T-cell (primary cell): ENCODE results near the gene KLRC3. TPM values are rescaled to one million over a fixed set of nuclear protein-coding genes. Genes with fewer than 3 reads are reported as not detected.
"Not testable (repeated sequence)": the region's sequence is repeated elsewhere in the genome, so short reads cannot be mapped to it uniquely, and the experiment has no call there.

Experiments used
- ATAC-seq, 4 experiments: fragments of 200-7000 bp in 3 of 4; fragments of 150-1000 bp in 1 of 4; cut with Tn5 transposase; replicated peaks in 1 of 4; 1 replicate in 3 of 4; 2 replicates in 1 of 4; pipeline ENCODE4 v1.10.0; 2021; ENCODE audit warnings: moderate library complexity in 3 of 4, mild to moderate bottlenecking in 2 of 4, moderate number of reproducible peaks in 1 of 4
- CTCF ChIA-PET, 2 donors: fragments of 300-600 bp; sonication (Branson Sonifier 250); formaldehyde crosslinking; loops; one replicate each; lab custom pipeline; 2022; ENCODE audit warnings: antibody characterized with exemption in 2 of 2; lab: Charles Lee
- POLR2A ChIA-PET, 2 donors: fragments of 300-600 bp; sonication (Branson Sonifier 250); formaldehyde crosslinking; loops; one replicate each; lab custom pipeline; 2022; ENCODE audit warnings: antibody characterized with exemption in 2 of 2; lab: Charles Lee
- DNase-seq, 35 experiments: peaks; one replicate each; pipeline versions ENCODE4 v3.0.0 to v3.0.0-alpha.2; 2013 to 2023
- H3K27ac ChIP-seq: one replicate; pipeline ENCODE4 v1.5.1; 2013; ENCODE audit warnings: low read length
- H3K27me3 ChIP-seq, 2 experiments: replicated peaks in 1 of 2; 1 replicate in 1 of 2; 2 replicates in 1 of 2; pipeline versions ENCODE4 v1.6.1 to v1.7.0; 2013; ENCODE audit warnings: low read length in 1 of 2, mixed read lengths in 1 of 2; ENCODE audit not compliant: control insufficient read depth in 2 of 2, insufficient read depth in 2 of 2; ENCODE audit errors: extremely low read depth in 1 of 2
- H3K36me3 ChIP-seq, 2 donors: 1 replicate in 1 of 2; 2 replicates in 1 of 2; pipeline versions ENCODE4 v1.6.1 to v1.7.0; 2013; ENCODE audit warnings: low read length in 1 of 2; ENCODE audit not compliant: control insufficient read depth in 2 of 2, insufficient read depth in 1 of 2; ENCODE audit errors: extremely low read depth in 1 of 2
- H3K4me1 ChIP-seq, 2 experiments: 1 replicate in 1 of 2; 2 replicates in 1 of 2; pipeline versions ENCODE4 v1.6.1 to v1.7.0; 2013; ENCODE audit warnings: low read length in 2 of 2, mixed read lengths in 1 of 2; ENCODE audit not compliant: insufficient read depth in 2 of 2, control insufficient read depth in 1 of 2; ENCODE audit errors: extremely low read depth in 1 of 2
- H3K4me3 ChIP-seq, 2 donors: 1 replicate in 1 of 2; 2 replicates in 1 of 2; pipeline versions ENCODE4 v1.5.1 to v1.7.0; 2013; ENCODE audit warnings: mild to moderate bottlenecking in 2 of 2, low read length in 1 of 2, moderate library complexity in 1 of 2; ENCODE audit not compliant: control insufficient read depth in 1 of 2; ENCODE audit errors: extremely low read depth in 1 of 2
- H3K9me3 ChIP-seq: 2 replicates; pipeline ENCODE4 v1.7.0; 2013
- H3K27ac Mint-ChIP-seq, 2 donors: one replicate each; pipeline ENCODE4 v1.8.0; 2020 to 2021; ENCODE audit warnings: mild to moderate bottlenecking in 2 of 2, mixed read lengths in 2 of 2
- H3K27me3 Mint-ChIP-seq, 2 donors: one replicate each; pipeline ENCODE4 v1.8.0; 2021 to 2022; ENCODE audit warnings: mixed read lengths in 2 of 2
- H3K36me3 Mint-ChIP-seq: one replicate; pipeline ENCODE4 v1.8.0; 2021; ENCODE audit warnings: mixed read lengths
- H3K4me1 Mint-ChIP-seq, 3 donors: one replicate each; pipeline ENCODE4 v1.8.0; 2020 to 2022; ENCODE audit warnings: mixed read lengths in 3 of 3, mild to moderate bottlenecking in 1 of 3
- H3K4me3 Mint-ChIP-seq, 3 donors: one replicate each; pipeline ENCODE4 v1.8.0; 2020 to 2022; ENCODE audit warnings: mild to moderate bottlenecking in 3 of 3, mixed read lengths in 3 of 3, moderate library complexity in 3 of 3
- H3K9me3 Mint-ChIP-seq, 3 donors: one replicate each; pipeline ENCODE4 v1.8.0; 2020 to 2022; ENCODE audit warnings: mixed read lengths in 3 of 3
- WGBS: methylation state at CpG from one replicate; pipeline ENCODE4 v1.1.5; 2013; ENCODE audit warnings: missing lambda C conversion rate; ENCODE audit not compliant: insufficient coverage; 5-methylcytosine and 5-hydroxymethylcytosine counted together
- total RNA-seq, 35 experiments: library from RNA in 6 of 35; stranded (reverse) in 6 of 35; fragments of 120-200 nt in 1 of 35; gene quantifications; one replicate each; pipeline versions ENCODE4 v1.2.1 to v1.2.4 and lab custom pipeline; 2013 to 2026

The KLRC3 gene
- total RNA-seq, 5 donors from 2014 or later (not counting 1 experiment from before 2014, with no cell fraction given): 1.3 to 9.9 (median 1.6) TPM

DNA sequence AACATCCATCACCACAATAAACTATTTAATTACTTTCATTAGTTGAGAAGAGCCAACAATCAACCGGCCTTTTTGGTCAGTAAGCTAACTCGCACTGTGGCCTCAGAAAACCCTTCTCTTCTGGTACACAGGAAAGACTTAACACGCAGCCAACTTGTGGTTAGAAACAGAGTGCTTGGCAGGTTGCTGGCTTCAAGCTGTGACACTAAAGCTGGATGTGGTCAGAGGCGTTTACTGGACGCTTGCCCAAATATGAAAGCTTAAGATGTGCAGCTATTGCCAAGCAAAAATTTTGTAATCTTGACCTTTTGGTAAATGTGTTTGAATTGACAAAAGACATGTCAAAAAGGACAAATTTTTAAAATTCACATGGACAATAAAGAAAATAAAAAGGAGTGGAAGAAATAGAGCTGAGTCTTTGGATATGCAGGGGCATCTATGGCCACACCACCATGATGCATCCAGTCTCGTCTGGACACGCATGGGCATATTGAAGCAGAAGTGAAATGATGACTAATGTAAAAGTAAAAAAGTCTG is 27.9 kb downstream of the KLRC3 start:
- WGBS: 27% methylated on average over 2 of the region's 7 CpGs
- Histone ChIP-seq H3K36me3 (no peaks in the 10 kb centered on the region), H3K9me3 (no peaks in the 10 kb centered on the region), H3K4me1 (peaks cover 21 to 37% of the 10 kb centered on the region in 2 experiments), H3K27me3 (no peaks in the 10 kb centered on the region), H3K27ac (peak overlapping the region; percentile 68), H3K4me3 (no peak overlapping the region)
- peaks cover 3% of the 10 kb centered on the region for H3K36me3 Mint-ChIP-seq
- H3K27ac Mint-ChIP-seq: peak overlapping the region; percentile 77 to 83
- peaks cover 8 to 11% of the 10 kb centered on the region in 2 donors for H3K27me3 Mint-ChIP-seq
- ATAC-seq (peak in 2 of 4 experiments; percentile 40 to 60), DNase-seq (peak in 6 of 35 experiments; percentile 21 to 66 (median 36))
- CTCF ChIA-PET: interaction anchor here in 1 of 2 donors (0.9 to 1.4 kb wide), 3 partner anchors 10 to 84 kb away, joined by 3 read pairs; partner anchors contain the start of gene KLRC4
- peaks cover 20 to 44% (median 36%) of the 10 kb centered on the region in 3 donors for H3K4me1 Mint-ChIP-seq
- H3K9me3 Mint-ChIP-seq: no peaks in the 10 kb centered on the region
- POLR2A ChIA-PET: interaction anchor here (0.6 to 1.5 kb wide), 2 partner anchors 178 to 180 kb away, joined by 3 to 5 read pairs; partner anchors contain the start of gene GABARAPL1 (in 1 of the 2)
- peak overlapping the region in 2 of 3 donors; percentile 27 to 51 for H3K4me3 Mint-ChIP-seq

DNA sequence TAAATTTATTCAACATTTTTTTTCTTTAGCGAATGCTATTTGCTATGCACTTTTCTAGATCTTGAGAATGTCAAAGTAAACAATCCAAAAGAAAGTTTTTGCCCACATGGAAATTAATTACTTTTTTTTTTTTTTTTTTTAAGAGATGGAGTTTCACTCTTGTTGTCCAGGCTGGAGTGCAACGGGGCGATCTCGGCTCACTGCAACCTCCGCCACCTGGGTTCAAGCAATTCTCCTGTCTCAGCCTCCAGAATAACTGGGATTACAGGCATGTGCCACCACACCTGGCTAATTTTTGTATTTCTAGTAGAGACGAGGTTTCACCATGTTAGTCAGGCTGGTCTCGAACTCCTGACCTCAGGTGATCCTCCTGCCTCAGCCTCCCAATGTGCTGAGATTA is 29.4 kb downstream of the KLRC3 start:
- not testable (repeated sequence) for H3K36me3 Mint-ChIP-seq, DNase-seq, H3K9me3 ChIP-seq, H3K4me3 ChIP-seq, H3K27me3 ChIP-seq, H3K36me3 ChIP-seq, ATAC-seq, H3K9me3 Mint-ChIP-seq, H3K4me3 Mint-ChIP-seq
- 100% methylated on average over 4 of the region's 7 CpGs for WGBS
- H3K4me1 ChIP-seq: peaks cover 17 to 35% of the 10 kb centered on the region in 2 experiments
- POLR2A ChIA-PET: interaction anchor here in 1 of 2 donors (0.7 to 1.0 kb wide), 3 partner anchors 17 to 159 kb away, joined by 4 to 13 read pairs (median 5); no protein-coding TSS in a partner anchor
- CTCF ChIA-PET: interaction anchor here (0.6 to 0.9 kb wide), 6 partner anchors 8 to 281 kb away, joined by 3 to 5 read pairs (median 4); no protein-coding TSS in a partner anchor
- Mint-ChIP-seq H3K27me3 (peaks cover 8 to 12% of the 10 kb centered on the region in 2 donors), H3K4me1 (peaks cover 20 to 39% (median 33%) of the 10 kb centered on the region in 3 donors), H3K27ac (peak overlapping the region; percentile 66 to 72)
- H3K27ac ChIP-seq: peak overlapping the region; percentile 68

DNA sequence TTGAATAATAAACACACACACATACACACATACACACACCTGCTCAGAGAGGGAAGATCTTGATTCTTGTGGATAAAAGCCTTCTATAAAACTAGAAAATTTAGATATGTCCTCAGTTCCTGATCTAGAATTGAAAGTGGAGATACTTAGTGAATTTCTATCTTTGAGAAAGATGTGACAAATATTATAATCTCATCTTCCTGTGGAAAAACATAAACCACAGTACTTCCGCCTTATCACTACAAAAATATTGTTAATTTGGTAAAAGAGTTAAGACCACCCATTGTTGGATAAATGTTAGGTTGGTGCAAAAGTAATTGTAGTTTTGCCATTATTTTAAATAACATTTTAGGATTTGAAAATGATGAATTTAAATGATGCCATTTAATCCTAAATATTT is 30.5 kb downstream of the KLRC3 start, which contains the start of gene KLRK1:
KLRK1 (minus strand) TSS at position 138 of the 400 bp plus-strand sequence. CDS start 1,231 bp downstream, outside the sequence.
- ChIA-PET CTCF (interaction anchor here in 1 of 2 donors (0.5 kb wide), 1 partner anchor 200 kb away, joined by 4 read pairs; no protein-coding TSS in a partner anchor), POLR2A (no interaction called here)
- Mint-ChIP-seq H3K27ac (peak within 1 kb of the TSS; percentile 74 to 84), H3K36me3 (peaks cover 7% of the 10 kb centered on the region), H3K4me3 (peak within 1 kb of the TSS; percentile 78 to 85 (median 80)), H3K27me3 (peaks cover 13 to 14% of the 10 kb centered on the region in 2 donors), H3K9me3 (no peaks in the 10 kb centered on the region), H3K4me1 (peaks cover 20 to 30% (median 23%) of the 10 kb centered on the region in 3 donors)
- no peaks in the 10 kb centered on the region for H3K36me3 ChIP-seq
- H3K27me3 ChIP-seq: no peaks in the 10 kb centered on the region
- DNase-seq (no peak), ATAC-seq (no peak)
- no CpG with 5 or more reads among the region's 1 CpG for WGBS
- H3K9me3 ChIP-seq: no peaks in the 10 kb centered on the region
- peak within 1 kb of the TSS; percentile 38 to 50 for H3K4me3 ChIP-seq
- peaks cover 11 to 33% of the 10 kb centered on the region in 2 experiments for H3K4me1 ChIP-seq
- H3K27ac ChIP-seq: peak within 1 kb of the TSS; percentile 66

DNA sequence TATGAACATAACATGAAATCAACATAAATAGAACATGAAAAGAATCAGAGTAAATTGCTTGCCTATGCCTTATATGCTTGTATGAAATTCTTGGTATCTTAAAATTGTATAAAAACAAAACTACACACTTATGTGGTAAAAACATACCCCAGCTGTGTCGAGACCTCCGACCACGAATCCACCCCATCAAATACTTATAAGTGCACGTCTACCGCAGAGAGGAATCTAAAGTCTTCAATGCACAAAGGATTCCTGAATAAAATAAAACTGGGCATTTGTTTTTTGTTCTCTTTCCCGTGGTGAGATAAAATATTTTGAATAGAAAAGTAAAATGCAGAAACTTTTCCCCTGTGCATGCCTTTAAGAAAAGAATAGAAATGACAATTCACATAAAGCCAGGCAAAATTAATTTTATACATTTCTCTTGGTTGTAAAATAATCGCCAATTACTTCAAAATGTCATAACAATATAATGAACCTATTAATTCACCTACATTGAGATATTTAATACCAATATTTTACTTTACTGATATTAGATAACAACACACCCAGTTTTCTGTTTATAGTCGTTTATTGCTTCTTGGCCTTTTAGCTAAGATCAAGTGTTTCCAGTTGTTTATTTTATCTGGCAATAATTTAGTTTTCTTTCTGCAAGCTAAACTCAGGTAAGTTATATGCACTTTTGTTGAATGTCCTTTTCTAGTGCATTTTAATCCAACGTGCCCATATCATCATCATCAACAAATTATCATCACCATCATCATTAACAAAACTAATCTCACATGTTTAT is 31.6 kb downstream of the KLRC3 start:
- no peak for DNase-seq
- H3K4me1 Mint-ChIP-seq: peaks cover 18 to 22% (median 21%) of the 10 kb centered on the region in 3 donors

GRCh38 chr12:10387498-10387897 is 32.9 kb downstream of the KLRC3 start:
- H3K4me1 ChIP-seq: peaks cover 7 to 15% of the 10 kb centered on the region in 2 experiments
- Mint-ChIP-seq H3K4me3 (peak overlapping the region; percentile 78 to 85 (median 80)), H3K27ac (peak overlapping the region; percentile 53 to 58), H3K36me3 (peaks cover 11% of the 10 kb centered on the region), H3K4me1 (peaks cover 11 to 22% (median 12%) of the 10 kb centered on the region in 3 donors)
- DNase-seq, H3K27me3 Mint-ChIP-seq, H3K9me3 Mint-ChIP-seq, H3K36me3 ChIP-seq, ATAC-seq, H3K27me3 ChIP-seq, H3K9me3 ChIP-seq: not testable (repeated sequence)
- peak overlapping the region; percentile 66 for H3K27ac ChIP-seq
- no CpG with 5 or more reads among the region's 6 CpGs for WGBS
- peak overlapping the region; percentile 23 to 50 for H3K4me3 ChIP-seq
- ChIA-PET CTCF (interaction anchor here in 1 of 2 donors (0.6 kb wide), 1 partner anchor 167 kb away, joined by 3 read pairs; no protein-coding TSS in a partner anchor), POLR2A (interaction anchor here in 1 of 2 donors (0.6 to 1.0 kb wide), 3 partner anchors 8 to 94 kb away, joined by 3 to 6 read pairs (median 3); no protein-coding TSS in a partner anchor)

More for the DNA sequence above, 31.6 kb downstream of the KLRC3 start:
- Mint-ChIP-seq H3K36me3 (peaks cover 11% of the 10 kb centered on the region), H3K27ac (peak overlapping the region; percentile 74 to 84), H3K27me3 (peaks cover 10 to 12% of the 10 kb centered on the region in 2 donors), H3K9me3 (no peaks in the 10 kb centered on the region), H3K4me3 (peak overlapping the region; percentile 78 to 85 (median 80))
- H3K9me3 ChIP-seq: no peaks in the 10 kb centered on the region
- POLR2A ChIA-PET: interaction anchor here in 1 of 2 donors (0.6 kb wide), 1 partner anchor 158 kb away, joined by 4 read pairs; no protein-coding TSS in a partner anchor
- 20% methylated on average over 1 of the region's 9 CpGs for WGBS
- peak overlapping the region; percentile 66 for H3K27ac ChIP-seq
- no peaks in the 10 kb centered on the region for H3K27me3 ChIP-seq
- H3K4me3 ChIP-seq: peak overlapping the region; percentile 38 to 50
- CTCF ChIA-PET: interaction anchor here in 1 of 2 donors (0.6 kb wide), 1 partner anchor 64 kb away, joined by 3 read pairs; no protein-coding TSS in a partner anchor
- H3K36me3 ChIP-seq: no peaks in the 10 kb centered on the region
- H3K4me1 ChIP-seq: peaks cover 10 to 27% of the 10 kb centered on the region in 2 experiments
- ATAC-seq: no peak
